GM12872 (cell line): ENCODE data around the gene CLGN.

Experiments
- TF ChIP-seq, protein P1 (sequence below): IDR thresholded peaks from 3 replicates; pipeline ENCODE4 v1.5.1; 2011; ENCODE audit warnings: low read depth, mild to moderate bottlenecking, low read length, moderate library complexity; ENCODE audit not compliant: insufficient read depth

CLGN gene

DNA sequence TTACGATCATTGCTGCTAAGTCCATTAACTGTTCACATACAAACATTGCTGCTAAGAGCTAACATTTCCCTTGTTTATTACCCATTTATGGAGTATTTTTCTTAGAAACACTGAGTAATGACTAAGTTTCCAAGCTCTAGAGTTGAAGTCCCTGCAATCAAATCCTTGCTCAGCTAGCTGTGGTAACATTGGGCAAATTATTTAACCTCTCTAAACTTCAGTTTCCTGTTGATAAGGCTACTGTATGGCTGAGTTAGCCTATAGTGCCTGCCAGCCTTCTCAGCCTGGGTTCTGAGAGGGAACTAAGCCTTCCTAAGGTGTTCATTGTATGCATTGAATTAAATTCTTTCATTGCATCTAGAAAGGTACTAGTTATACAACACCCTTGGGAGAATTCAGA lies 69.2 kb downstream of the CLGN start:
- TF ChIP-seq, protein P1, sequence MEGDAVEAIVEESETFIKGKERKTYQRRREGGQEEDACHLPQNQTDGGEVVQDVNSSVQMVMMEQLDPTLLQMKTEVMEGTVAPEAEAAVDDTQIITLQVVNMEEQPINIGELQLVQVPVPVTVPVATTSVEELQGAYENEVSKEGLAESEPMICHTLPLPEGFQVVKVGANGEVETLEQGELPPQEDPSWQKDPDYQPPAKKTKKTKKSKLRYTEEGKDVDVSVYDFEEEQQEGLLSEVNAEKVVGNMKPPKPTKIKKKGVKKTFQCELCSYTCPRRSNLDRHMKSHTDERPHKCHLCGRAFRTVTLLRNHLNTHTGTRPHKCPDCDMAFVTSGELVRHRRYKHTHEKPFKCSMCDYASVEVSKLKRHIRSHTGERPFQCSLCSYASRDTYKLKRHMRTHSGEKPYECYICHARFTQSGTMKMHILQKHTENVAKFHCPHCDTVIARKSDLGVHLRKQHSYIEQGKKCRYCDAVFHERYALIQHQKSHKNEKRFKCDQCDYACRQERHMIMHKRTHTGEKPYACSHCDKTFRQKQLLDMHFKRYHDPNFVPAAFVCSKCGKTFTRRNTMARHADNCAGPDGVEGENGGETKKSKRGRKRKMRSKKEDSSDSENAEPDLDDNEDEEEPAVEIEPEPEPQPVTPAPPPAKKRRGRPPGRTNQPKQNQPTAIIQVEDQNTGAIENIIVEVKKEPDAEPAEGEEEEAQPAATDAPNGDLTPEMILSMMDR: no peak

DNA sequence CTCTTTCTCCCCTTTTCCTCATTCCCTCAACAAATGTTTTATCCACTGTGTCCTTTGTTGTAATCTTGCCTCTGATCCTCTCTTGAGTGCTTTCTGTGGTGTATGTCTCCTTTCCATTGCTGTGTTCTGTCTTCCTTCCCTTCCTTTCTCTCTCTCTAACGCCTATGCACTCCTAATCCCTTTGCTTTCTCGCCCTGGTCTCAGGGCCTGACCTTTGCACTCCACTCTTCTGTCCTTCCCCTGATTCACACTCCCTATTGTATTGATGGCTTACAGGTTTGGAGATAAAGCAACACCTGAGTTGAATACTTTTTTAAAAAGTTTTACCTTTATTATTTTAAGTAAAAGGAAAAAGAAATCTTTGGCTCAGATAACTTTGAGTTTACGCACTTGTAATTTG lies 69.6 kb downstream of the CLGN start:
- TF ChIP-seq, protein P1: no peak

DNA sequence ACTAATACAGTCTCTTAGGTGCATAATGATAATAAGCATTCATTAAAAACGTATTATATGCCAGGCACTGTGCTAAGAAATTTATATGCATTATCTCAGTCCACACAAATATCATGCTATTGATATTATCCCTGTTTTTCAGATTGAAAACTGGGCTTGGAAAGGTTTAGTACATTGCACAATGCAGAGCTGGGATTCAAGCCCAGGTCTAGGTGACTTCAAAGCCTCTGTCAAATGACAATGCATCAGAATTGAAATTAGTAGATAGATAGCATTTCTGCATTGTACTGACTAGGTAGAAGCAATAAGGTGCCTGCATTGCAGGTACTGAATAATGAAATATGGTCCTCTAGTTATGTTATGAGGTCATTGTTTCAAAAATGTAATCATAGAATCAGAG lies 72.2 kb downstream of the CLGN start:
- TF ChIP-seq, protein P1: no peak

DNA sequence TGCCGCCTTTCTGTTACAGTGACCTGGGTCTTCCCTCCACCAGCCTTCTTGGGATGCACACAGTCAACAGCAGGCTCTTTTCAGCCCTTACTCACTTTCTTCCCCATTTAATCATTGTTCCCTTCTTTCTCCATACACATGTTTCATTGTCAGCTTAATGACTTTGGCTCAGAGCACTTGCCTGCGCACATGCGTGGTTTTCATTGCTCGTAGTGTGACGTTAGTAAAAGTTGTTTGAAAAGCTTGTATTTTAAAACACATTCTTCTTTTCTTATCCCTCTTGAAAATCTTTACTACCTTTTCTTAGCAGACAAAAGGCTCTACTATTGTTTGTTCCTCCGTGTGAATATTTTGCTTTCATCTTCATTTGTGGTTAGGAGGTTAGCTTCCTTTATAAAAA lies 73.7 kb downstream of the CLGN start:
- TF ChIP-seq, protein P1: no peak

DNA sequence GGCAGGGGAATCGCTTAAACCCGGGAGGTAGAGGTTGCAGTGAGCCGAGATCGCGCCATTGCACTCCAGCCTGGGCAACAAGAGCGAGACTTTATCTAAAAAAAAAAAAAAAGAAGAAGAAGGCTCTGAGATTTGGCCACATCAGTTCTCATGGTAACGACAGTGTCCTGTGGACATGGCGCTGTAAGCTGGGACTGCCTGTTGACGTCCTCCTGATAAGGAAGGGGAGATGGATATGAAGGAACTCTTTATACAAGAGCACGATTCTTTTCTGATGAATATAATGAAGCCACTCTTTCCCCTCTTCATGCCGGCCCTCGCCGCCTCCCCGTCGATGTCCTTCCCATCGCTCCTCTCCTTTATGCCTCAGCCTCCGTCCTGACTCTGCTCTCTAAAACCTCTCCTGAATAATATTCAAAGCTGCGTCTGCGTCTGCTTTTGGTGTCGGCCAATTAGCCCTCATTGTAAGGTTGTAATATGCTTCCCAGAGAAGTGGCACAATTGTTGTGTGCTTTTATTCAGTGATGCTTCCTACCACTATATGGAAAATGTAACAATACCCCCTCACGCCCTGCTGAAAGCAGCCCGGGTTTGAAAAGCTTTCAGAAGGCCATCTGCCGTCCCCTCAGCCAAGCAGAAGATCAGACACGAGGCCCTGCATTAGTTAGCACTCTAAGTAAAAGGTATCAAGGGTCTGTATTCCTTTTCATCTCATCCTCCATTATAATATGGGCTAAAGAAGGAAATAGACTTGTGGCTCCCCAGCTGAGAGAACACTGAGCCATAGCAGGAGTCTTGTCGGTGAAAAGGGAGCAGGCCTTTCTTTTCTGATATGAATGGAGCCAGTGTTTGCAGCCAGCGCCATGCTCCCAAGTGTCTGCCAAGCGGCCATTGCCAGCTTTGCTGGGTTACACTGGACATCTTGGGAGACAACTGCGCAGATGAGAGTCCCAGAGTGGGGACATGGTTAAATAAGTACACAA lies 76.1 kb downstream of the CLGN start:
- TF ChIP-seq, protein P1: no peak

DNA sequence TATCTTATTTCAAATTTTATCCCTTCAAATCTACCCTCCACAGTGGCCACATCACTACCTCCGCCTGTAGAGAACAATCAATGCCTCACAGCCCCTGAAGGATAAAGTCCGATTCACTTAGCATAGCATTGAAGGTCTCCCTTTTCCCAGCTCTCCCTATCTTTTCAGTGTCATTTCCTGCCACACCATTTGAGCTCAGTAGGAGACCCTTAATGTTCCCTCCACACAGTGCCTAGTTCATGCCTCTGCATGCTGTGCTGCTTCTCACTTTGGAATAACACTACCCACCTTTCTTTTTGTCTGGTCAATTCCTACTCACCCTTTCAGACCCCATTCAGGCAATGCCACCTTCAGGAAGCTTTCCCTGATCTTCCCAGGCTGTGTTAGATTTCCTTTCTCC lies 77.6 kb downstream of the CLGN start:
- TF ChIP-seq, protein P1: no peak

DNA sequence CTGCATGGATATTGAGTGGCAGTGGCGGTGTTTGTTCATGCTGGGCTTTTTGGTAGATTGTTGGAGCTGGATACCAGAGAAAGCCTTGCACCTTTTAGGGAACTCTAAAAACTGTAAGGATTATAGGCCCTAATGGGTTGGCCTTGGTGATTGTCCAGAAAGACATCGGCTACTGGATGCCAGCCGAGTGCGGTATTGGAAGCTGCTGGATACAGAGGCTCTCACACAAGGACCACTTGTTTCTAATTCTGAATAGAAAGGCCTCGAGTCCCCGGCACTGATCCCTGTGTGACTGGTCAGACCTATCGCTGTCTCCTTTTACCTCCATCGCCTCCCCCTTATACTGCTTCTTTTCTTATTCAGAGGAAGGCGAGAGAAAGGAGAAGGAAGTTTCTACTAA lies 81.3 kb downstream of the CLGN start:
- TF ChIP-seq, protein P1: no peak
